ENCODE measurements around the gene ST14. TPM values are rescaled to one million over a fixed set of nuclear protein-coding genes. Genes with fewer than 3 reads are reported as not detected.

The ST14 gene
- polyA plus RNA-seq, 1 donor (not counting 4 experiments of a cell fraction or from before 2014, with no cell fraction given): 45.8 TPM

GRCh38 chr11:130166457-130166784, 6.8 kb downstream of the ST14 start:
- FAIRE-seq (peak; percentile 100), DNase-seq (ENCODE audit: low read depth, low spot score) (peak; percentile 92)
- Histone ChIP-seq H3K4me3 (ENCODE audit: control insufficient read depth in 2 of 3, extremely low read depth in 1 of 3, insufficient read depth in 2 of 3, low read depth in 1 of 3, low read length in 3 of 3) (peak overlapping the region in 1 of 3 experiments; percentile 1), H3K27ac (ENCODE audit: control insufficient read depth, insufficient read depth, low read length) (peak overlapping the region; percentile 81), H2AFZ (ENCODE audit: control insufficient read depth, low read length) (no peak overlapping the region), H3K9me1 (ENCODE audit: control insufficient read depth, extremely low read depth, insufficient read depth, low read length) (peaks cover 7% of the 10 kb centered on the region), H3K9ac (ENCODE audit: control insufficient read depth, extremely low read depth, insufficient read depth, low read length) (peak overlapping the region; percentile 23), H3K9me3 (ENCODE audit: control insufficient read depth, low read depth, low read length) (no peaks in the 10 kb centered on the region), H3K27me3 (ENCODE audit: control insufficient read depth, extremely low read depth, insufficient read depth, low read length) (no peaks in the 10 kb centered on the region), H4K20me1 (ENCODE audit: control insufficient read depth, extremely low read depth, insufficient read depth, low read length) (peaks cover 13% of the 10 kb centered on the region), H3K4me2 (ENCODE audit: control insufficient read depth, extremely low read depth, insufficient read depth, low read depth, low read length) (peak overlapping the region; percentile 50), H3K79me2 (ENCODE audit: control insufficient read depth, insufficient read depth, low read length) (peaks cover 78% of the 10 kb centered on the region), H3K36me3 (ENCODE audit: control insufficient read depth in 2 of 2, extremely low read depth in 1 of 2, insufficient read depth in 2 of 2, low read length in 2 of 2) (peaks cover 0 to 2% of the 10 kb centered on the region in 2 experiments), H3K4me1 (ENCODE audit: control insufficient read depth, extremely low read depth, insufficient read depth, low read length) (peaks cover 51% of the 10 kb centered on the region)
- dilution Hi-C loops (cut with MboI; ENCODE audit: extremely low pct_ligation_motif_present, low sequenced_read_pairs): no loop called here
- TF ChIP-seq CTCF (optimal IDR thresholded peaks at IDR 0.05 in 1 of 3, IDR thresholded peaks at IDR 0.05 in 1 of 3, conservative IDR thresholded peaks at IDR 0.05 in 1 of 3; ENCODE audit: extremely low read depth in 1 of 3, insufficient read depth in 2 of 3, low read length in 3 of 3) (no peak), EZH2 (IDR thresholded peaks at IDR 0.05; ENCODE audit: low read length) (no peak)

- no peak for TF ChIP-seq EZH2 (IDR thresholded peaks at IDR 0.05; ENCODE audit: low read length)
- TF ChIP-seq CTCF (optimal IDR thresholded peaks at IDR 0.05 in 1 of 3, IDR thresholded peaks at IDR 0.05 in 1 of 3, conservative IDR thresholded peaks at IDR 0.05 in 1 of 3; ENCODE audit: extremely low read depth in 1 of 3, insufficient read depth in 2 of 3, low read length in 3 of 3): no peak
- H3K9ac ChIP-seq (ENCODE audit: control insufficient read depth, extremely low read depth, insufficient read depth, low read length): no peak overlapping the region
- DNase-seq (ENCODE audit: low read depth, low spot score): no peak
- peaks cover 0 to 2% of the 10 kb centered on the region in 2 experiments for H3K36me3 ChIP-seq (ENCODE audit: control insufficient read depth in 2 of 2, extremely low read depth in 1 of 2, insufficient read depth in 2 of 2, low read length in 2 of 2)
- no peaks in the 10 kb centered on the region for H3K9me3 ChIP-seq (ENCODE audit: control insufficient read depth, low read depth, low read length)
- no peak overlapping the region for H3K4me3 ChIP-seq (ENCODE audit: control insufficient read depth in 2 of 3, extremely low read depth in 1 of 3, insufficient read depth in 2 of 3, low read depth in 1 of 3, low read length in 3 of 3)
- no peak overlapping the region for H2AFZ ChIP-seq (ENCODE audit: control insufficient read depth, low read length)
- peaks cover 78% of the 10 kb centered on the region for H3K79me2 ChIP-seq (ENCODE audit: control insufficient read depth, insufficient read depth, low read length)
- peaks cover 12% of the 10 kb centered on the region for H4K20me1 ChIP-seq (ENCODE audit: control insufficient read depth, extremely low read depth, insufficient read depth, low read length)
- peaks cover 4% of the 10 kb centered on the region for H3K9me1 ChIP-seq (ENCODE audit: control insufficient read depth, extremely low read depth, insufficient read depth, low read length)
- H3K4me1 ChIP-seq (ENCODE audit: control insufficient read depth, extremely low read depth, insufficient read depth, low read length): peaks cover 47% of the 10 kb centered on the region
- no peak overlapping the region for H3K4me2 ChIP-seq (ENCODE audit: control insufficient read depth, extremely low read depth, insufficient read depth, low read depth, low read length)
- FAIRE-seq: no peak
- no peaks in the 10 kb centered on the region for H3K27me3 ChIP-seq (ENCODE audit: control insufficient read depth, extremely low read depth, insufficient read depth, low read length)
- peak overlapping the region; percentile 81 for H3K27ac ChIP-seq (ENCODE audit: control insufficient read depth, insufficient read depth, low read length)
- dilution Hi-C loops (cut with MboI; ENCODE audit: extremely low pct_ligation_motif_present, low sequenced_read_pairs): no loop called here
Measured at GRCh38 chr11:130167146-130167545, 7.6 kb downstream of the ST14 start.

Measured in keratinocyte (primary cell).